Mammary epithelial cell (primary cell): ENCODE results near the gene SERPINA12.

ENCODE experiments used
- CTCF ChIP-seq, 2 donors: IDR thresholded peaks in 1 of 2; conservative IDR thresholded peaks in 1 of 2; 2 replicates each; pipeline ENCODE4 v1.5.1; 2011 to 2012; ENCODE audit warnings: inconsistent platforms in 2 of 2, low read length in 2 of 2, mild to moderate bottlenecking in 2 of 2, control low read depth in 1 of 2, low read depth in 1 of 2; ENCODE audit not compliant: insufficient read depth in 1 of 2; ENCODE audit errors: extremely low read depth in 1 of 2
- EZH2 ChIP-seq: IDR thresholded peaks from 2 replicates; pipeline ENCODE4 v1.6.1; 2012; ENCODE audit warnings: low read length, inconsistent platforms, borderline replicate concordance

- TF ChIP-seq CTCF (conservative IDR thresholded peaks at IDR 0.05 in 1 of 2, IDR thresholded peaks at IDR 0.05 in 1 of 2; ENCODE audit: extremely low read depth in 1 of 2, insufficient read depth in 1 of 2, low read depth in 1 of 2, low read length in 2 of 2) (no peak), EZH2 (no peak)
These were observed 64.3 kb downstream of the SERPINA12 start for GRCh38 chr14:94445003-94445402.
